DMS153 treated with DMSO at 0.1 percent for 48 hours (cell line): ENCODE data around the gene ABCB9.
A peak's percentile ranks its signal among the peaks of the same experiment; 100 is the strongest.

Source experiments
- DNase-seq: peaks from one replicate; lab custom pipeline; 2025; ENCODE audit not compliant: unreplicated experiment; lab: John Stamatoyannopoulos, UW

Gene ABCB9

DNA sequence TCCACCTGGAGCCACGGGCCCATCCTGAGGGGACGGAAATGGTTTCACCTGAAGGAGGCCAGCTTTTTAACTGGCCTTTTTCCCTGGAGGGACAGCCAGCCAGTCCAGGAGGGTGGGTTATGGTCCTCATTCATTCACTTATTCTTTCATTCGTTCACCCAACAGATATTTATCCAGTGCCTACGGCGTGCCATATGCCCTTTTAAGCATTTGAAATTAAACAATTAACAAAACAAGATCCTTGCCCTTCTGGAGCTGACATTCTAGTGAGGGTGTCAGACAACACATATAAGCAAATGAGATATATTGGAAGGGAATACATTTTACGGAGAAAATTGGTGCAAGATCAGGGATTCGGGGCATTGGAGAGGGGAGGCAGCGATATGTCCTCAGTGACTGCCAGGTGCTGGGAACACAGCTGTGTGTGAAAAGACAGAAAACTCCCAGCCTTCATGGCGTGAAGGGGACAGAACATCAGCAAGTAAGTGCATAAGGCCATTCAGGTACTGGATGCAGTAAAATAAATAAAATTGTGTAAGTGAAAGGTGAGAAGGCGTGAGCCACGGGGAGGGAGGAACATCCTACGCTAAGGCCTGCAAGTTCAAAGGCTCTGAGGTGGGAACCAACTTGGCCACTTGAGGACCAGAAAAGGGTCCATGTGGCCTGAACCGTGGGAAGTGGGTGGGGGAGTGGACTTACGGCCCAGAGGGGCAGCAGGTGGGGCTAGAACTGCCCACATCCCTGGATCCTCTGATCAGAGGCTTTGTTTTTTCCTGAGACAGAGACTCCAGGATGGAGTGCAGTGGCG lies 684 bp upstream of the ABCB9 start:
- DNase-seq: no peak

- no peak for DNase-seq
These were observed 927 bp downstream of the ABCB9 start for GRCh38 chr12:122965321-122965751.

DNA sequence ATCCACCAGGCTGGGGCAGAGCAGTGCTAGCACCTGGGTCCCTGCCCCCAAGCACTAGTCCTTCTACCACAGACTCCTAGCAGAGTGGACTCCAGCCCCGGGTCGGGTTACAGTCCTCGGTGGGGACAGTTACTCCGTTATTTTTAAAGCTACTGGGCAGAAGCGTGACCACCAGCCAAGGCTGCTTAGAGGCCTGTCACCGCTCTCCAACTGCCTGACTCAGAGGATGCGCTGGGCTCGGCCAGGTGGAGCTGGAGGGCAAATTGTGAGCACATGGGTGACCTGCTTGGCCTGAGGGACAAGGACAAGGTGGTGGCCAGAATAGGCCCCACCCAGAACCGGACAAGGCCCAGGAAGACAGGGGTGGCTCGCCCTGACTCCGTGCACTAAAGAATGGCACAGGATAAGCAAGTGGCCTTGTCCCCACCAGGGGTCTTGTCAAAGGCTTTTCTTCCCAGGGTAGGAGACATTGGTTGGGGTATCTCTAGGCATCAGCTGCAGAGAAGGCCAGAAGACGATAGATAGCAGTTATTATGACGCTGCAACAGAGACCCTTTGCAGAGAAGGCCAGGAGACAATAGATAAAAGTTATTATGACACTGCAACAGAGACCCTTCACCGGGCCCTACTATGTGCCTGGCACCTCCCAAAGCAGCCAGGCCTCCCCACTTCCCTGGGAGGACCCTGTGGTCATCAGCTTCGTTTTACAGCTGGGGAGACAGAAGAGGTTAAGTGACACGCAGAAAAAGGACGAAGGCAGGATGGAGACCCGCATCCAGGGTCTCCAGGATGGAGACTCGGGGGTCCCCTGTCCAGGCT lies 1.6 kb downstream of the ABCB9 start:
- DNase-seq: no peak

- DNase-seq: no peak
These were observed 2.4 kb downstream of the ABCB9 start for GRCh38 chr12:122963941-122964265.

DNA sequence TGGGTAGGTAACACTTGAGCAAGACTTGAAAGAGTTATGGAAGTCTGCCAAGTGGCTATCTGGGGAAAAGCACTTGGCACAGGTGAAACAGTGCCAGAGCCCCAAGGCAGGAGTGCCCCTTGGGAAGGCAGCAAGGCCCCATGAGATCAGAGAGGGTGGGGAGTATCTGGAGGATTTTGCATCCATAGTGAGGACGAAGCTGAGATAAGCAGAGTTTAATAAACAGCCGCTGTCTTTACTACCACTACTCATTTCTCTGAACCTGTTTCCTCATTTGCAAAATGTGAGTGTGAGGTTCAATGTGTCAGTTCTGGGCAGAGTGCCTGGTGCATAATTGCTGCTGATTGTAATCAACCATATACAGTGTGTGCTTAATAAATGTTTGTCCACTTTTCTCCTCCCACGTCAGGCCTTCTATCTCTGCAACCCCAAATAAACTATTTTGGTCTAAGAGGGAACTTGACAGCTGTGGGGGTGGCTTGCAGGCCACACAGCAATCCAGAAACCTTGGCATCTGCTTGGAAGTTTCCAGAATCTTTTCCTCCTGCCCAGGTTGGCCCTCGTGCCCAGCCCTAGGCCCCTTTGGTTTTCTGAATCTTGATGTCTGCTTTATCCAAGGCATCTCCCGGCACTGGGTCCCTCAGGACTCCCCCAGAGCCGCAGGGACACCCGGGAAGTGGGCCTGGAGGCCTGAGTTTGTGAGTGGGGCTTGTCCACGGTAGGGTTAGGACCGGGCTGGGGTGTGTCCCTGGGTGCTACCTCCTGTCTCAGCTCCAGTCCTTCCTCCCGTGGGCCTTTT lies 4.5 kb downstream of the ABCB9 start:
- no peak for DNase-seq

GRCh38 chr12:122960193-122960569 lies 6.1 kb downstream of the ABCB9 start:
- DNase-seq: no peak

DNA sequence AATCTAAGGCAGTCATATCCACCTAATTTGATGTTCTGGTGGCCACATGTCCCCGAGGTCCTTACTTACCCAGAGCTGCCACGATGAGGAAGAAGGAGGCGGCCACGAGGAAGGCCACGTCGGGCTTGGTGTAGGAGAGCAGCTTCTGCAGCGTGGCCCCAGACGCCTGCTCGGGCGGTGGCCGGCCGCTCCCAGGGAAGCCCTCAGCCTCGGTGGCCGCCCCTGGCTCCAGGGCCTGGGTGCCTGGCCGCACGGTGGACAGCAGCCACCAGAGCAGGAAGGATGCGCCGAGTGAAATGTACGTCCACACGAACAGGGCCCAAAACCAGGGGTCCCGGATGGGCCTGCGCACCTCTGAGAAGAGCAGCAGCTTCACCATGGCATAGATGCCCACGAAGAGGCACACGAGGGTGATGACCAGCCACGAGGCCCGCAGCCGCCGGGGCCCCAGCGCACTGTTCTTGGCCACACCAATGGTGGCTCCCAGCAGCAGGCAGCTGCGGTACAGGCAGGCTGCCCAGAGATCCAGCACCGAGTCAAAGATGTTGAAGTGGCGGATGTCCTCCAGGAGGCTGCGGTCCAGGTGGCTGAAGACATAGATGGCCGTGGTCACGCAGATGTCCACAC lies 6.6 kb downstream of the ABCB9 start:
- DNase-seq: no peak

- no peak for DNase-seq
These were observed 7.9 kb downstream of the ABCB9 start for GRCh38 chr12:122958198-122958888.

GRCh38 chr12:122956035-122956434 lies 10.2 kb downstream of the ABCB9 start:
- no peak for DNase-seq

DNA sequence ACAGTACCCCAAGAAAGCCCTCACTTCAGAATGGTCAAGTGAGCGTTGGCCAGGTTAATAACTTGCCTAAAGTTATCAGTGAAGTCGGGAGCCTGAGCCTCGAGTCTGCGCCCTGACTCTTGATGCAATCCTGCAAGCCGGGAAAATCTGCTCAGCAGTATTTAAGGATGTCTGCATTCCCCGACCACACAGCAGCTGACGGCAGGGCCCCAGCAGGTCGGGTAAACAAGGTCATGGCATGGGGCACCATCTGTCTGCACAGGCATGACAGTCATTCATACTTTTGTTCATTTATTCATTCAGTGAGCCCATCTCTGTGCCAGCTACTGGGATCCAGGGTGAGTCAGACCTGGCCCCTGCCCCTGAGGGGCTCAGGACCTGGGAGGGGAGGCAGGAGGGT lies 11.1 kb downstream of the ABCB9 start:
- DNase-seq: no peak

GRCh38 chr12:122951979-122952892 lies 14.0 kb downstream of the ABCB9 start:
- DNase-seq: peak; percentile 50

- DNase-seq: no peak
These were observed 14.9 kb downstream of the ABCB9 start for GRCh38 chr12:122951406-122951805.

DNA sequence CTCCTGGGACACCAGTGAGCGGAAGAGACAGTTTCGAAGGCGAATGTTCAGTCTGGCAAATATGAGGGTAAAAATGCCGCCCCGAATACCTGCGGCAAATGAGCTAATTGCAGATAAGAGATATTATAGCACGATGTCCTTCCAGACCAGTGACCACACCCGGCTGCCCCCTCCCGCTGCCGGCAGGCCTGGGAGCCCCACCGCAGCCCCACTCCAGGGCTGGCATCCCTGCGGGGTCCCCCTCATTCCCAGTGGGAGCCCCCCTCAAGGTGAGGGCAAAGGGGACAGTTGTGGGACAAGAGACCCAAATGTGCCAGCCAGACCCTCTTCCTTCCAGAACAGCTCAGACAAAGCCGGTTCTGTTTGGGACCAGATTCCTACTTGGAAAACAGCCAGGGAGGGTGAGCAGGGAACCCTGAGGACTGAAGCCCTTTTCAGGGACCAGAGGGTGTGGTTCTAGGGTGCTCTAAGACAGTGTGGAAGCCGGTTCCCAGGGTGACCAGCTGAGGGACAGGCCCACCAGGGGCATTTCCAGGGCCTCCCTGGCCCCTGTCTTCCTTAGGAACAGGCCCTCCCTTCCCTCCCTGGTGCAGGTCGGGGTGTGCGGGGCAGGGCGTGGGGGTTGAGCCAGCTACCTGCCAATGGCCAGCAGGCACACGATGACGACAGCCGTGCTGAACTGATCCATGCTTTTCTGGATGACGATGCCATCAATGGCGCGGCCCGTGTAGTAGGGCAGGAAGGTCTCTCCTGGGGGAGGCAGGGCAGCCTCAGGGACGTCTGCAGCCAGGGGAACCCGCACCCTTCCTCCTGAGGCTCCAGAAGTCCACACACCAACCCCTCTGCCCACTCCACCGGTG lies 16.2 kb downstream of the ABCB9 start:
- DNase-seq: no peak

DNA sequence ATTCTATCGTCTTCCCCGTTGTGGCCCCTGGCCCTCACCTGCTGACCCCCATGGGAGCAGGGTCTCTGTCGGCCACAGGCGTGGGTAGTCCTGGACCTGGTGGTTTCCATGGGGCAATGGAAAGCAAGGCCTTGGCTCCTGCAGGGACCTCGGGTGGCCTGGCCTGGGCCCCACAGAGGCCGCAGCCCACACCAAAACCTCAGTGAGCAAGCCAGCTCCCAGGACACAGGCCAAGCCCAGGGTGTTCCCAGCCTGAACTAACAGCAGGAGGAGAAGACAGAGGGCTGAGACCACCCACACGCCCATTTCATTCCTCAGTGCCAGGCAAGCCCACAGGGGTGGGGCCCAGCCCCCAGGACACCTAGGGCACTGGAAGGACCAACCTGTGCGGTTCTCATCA lies 16.9 kb downstream of the ABCB9 start:
- no peak for DNase-seq

DNA sequence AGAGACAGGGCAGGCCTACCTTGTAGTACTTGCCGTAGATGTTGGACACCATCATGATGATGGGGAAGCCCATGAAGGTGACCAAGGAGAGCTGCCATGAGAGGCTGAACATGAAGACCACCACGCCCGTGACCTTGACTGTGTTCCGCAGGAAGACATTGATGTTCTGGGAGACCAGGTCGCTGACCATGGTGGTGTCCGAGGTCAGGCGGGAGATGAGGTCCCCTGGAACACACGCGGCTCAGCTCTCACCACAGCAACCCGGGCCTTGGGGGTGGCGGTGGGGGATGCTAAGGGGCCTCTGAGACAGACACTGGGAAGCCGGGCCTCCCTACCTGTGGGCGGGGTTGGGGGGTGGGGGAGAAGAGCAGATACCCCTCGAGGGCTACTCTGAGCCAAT lies 17.7 kb downstream of the ABCB9 start:
- DNase-seq: no peak

DNA sequence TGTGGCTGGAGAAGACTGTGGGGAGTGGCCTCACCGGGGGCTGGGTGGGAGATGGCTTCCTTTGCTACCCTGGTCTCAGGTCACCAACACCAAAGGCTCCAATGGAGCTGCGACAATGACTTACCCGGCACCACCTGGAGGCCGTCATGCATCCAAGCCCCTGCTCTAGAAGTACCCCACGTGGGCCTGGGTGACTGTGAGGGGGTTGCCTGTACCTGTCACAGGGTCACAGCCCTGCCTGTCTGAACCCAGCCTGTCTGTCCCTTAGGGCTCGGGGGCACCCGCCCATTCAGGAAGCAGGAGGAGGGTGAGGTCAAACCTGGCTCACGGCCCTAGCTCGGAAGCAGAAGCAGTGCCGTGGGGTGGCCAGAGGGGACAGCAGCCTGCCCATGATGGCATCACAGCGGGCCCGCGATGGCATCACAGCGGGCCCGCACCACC lies 18.9 kb downstream of the ABCB9 start:
- no peak for DNase-seq

GRCh38 chr12:122946690-122947341 lies 19.4 kb downstream of the ABCB9 start:
- no peak for DNase-seq
